CD4-positive, alpha-beta T cell treated with Interleukin-10 for 1 hour (primary cell): Measurements from ENCODE around the gene P2RX1.
"Not testable (repeated sequence)": the region's sequence is repeated elsewhere in the genome, so short reads cannot be mapped to it uniquely, and the experiment has no call there.

Experiments used
- DNase-seq: peaks from one replicate; pipeline ENCODE4 v3.0.0-alpha.2; 2020

P2RX1 gene

DNA sequence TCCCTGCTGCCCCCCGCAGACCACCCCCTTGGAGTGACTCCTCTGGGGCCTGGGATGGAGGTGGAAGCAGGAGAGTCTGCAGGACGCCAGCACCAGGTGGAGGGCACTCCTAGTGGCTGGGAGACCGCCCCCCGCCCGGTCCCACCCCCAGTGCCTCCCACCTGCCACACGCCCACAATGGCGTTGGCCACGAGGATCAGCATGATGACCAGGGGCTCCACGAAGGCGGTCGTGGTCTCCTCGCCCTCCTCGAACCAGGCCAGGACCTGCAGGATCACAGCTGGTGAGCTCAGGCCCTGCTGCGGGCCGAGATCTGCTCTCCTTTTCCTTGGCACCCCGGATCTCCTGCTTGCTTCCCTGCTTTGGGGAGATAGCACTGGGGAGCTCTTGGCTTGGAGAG is 35.2 kb upstream of the P2RX1 start:
- no peak for DNase-seq

- no peak for DNase-seq
Observed at GRCh38 chr17:3951003-3951402, 34.7 kb upstream of the P2RX1 start.

DNA sequence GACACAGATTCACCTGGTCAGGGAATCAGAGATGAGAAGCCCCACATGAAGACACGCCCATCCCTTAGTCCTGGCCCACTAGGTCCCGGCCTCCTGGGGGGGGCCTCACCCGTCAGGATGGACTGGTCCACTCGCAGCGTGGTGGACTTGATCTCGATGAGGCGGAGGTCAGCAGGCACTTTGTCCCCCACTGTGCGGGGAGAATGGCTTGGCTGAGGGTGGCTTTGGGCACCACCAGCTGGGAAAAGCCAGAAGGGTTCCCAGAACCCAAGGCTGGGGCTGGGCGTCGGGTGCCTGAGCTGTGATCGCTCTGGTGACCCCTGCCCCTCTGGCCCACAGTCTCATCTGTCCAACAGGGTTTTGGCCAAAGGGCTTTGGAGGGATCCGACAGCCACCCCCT is 34.3 kb upstream of the P2RX1 start:
- no peak for DNase-seq

- DNase-seq, result no peak
Observed at GRCh38 chr17:3949418-3949817, 33.2 kb upstream of the P2RX1 start.

- not testable (repeated sequence) for DNase-seq
Observed at GRCh38 chr17:3948551-3948950, 32.3 kb upstream of the P2RX1 start.

GRCh38 chr17:3947318-3947810 is 31.1 kb upstream of the P2RX1 start:
- no peak for DNase-seq

GRCh38 chr17:3946711-3947235 is 30.5 kb upstream of the P2RX1 start:
- DNase-seq, result no peak

DNA sequence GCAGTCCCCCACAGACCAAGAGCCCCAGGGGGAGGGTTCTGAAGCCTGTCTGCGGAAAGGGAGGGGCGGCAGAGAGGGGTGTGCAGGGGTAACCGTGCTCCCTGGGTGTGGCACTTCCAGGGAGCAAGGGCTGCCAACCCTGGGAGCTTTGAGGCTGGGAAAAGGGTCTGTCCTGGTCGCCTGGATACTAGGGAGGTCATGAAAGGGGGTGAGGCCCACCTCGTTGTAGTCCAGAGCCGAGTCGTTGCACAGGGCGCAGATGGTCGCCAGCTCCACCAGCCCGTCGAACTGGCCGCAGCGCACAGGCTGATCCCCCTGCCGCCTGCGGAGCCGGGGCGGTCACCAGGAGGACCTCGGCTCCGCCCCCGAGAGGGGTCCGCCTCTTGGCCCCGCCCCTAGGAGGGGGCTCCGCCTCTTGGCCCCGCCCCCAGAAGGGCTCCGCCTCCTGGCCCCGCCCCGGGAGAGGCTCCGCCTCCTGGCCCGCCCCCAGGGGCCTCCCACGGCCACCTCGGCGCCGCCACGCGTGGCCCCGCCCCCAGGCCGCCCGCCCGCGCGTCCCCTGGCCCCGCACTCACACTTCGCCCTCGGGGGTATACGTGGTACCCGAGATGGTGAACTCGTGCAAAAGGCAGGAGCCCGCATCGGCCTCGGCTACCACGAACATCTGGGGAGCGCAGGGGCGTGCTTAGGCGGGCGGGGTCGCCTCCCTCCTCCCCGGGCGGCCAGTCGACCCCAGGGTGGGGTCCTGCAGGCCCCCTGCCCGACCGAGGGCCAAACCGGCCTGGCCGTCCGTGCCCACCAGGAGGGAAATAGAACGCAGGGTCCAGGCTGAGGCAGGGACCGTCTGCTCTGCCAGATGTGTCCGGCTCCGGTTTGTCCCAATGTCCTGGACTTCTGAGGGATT is 28.5 kb upstream of the P2RX1 start:
- DNase-seq, result peak; percentile 52

- no peak for DNase-seq
Observed at GRCh38 chr17:3943240-3943891, 27.1 kb upstream of the P2RX1 start.

DNA sequence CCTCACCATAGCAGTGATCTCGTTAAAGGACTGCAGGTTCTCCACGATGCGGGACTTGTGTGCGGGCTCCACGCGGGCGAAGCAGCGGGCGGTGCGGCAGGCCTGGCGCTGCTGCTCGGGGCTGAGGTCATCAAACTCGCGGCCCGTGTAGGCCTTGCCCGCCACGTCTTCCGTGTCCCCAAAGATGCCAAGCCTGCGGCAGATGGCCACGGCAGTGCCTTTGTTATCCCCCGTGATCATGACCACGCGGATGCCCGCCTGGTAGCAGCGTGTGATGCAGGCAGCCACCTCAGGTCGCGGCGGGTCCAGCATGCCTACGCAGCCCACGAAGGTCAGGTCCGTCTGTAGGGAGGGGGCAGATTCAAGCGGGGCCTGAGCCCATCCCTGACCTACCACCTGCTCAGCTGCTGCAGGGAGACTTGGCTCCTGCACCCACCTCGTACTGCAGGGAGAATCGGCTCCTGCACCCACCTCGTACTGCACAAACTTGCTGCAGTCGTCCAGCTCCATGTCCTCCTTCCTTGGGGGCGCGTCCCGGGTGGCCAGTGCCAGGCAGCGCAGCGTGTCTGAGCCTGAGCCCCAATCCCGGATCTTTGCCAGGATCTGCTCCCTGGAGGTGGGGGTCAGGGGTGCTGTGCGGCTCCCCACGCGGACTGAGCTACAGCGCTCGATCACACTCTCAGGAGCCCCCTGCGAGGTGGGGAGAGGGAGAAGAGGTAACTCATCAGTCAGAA is 24.9 kb upstream of the P2RX1 start:
- no peak for DNase-seq

DNA sequence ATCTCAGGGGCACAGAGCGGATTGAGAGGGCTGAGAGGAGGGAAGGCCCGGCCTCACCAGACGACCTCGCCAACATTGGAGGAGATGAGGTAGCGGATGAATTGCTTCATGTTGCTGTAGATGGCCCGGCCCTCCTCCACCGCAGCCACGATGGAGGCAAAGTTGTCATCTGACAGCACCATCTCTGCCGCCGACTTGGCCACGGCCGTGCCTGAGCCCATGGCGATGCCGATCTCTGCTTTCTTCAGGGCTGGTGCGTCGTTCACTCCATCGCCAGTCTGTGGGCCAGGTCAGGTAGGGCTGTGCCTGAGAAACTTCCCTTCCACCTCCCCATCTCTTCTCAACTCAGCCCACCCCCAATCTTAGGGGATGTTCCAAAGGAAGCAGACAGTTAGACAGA is 21.1 kb upstream of the P2RX1 start:
- no peak for DNase-seq

GRCh38 chr17:3935825-3936355 is 19.6 kb upstream of the P2RX1 start:
- no peak for DNase-seq

DNA sequence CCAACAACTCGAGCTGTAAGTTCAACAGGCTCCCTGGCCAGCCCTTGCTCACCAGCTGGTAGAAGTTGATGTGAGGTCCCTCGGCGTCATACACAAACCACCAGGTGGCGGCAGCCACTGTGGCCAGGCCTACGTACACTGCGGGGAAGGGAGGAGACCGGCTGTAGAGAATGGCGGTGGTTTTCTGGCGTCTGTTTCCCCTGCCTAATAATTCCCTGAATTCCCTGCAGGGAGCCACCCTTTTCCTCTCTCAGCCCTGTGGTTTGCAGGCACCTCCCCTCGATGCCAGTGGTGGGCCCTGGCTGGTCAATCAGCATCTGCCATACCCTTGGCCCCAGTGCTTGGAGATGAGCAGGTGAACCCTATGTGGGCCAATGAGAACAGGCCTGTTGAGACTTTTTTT is 18.9 kb upstream of the P2RX1 start:
- DNase-seq, result peak; percentile 39

DNA sequence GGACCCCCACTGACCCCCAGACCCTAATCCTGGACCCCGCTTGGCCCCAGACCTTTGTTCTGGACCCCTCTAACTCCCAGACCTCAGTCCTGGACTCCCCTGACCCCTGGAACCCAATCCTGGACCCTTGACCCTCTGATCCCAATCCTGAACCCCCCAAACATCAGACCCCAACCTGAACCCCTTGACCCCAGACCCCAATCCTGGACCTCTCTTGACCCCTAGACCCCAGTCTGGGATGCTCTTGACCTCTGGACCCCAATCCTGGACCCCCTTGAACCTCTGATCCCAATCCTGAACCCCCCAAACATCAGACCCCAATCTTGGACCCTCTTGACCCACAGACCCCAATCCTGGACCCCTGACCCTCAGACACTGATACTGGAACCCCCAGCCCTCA is 13.5 kb upstream of the P2RX1 start:
- DNase-seq, result no peak

DNA sequence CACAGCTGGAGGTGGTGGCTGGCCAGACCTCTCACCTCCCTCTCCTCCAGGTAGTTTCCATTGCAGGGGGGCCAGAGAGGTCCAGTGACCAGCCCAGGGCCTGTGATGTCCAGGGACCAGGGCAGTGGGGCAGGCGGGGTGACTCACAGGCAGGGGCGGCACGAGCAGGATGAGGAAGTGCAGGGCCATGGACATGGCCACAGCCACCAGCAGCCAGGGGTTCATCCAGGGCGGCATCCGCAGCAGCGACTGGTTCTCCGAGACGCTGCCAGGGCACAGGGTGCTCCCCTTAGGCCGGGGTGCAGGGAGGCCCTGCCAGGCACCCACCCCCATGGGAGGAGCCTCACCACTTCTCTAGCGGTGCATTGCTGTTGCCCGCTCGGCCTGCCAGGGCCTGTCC is 12.9 kb upstream of the P2RX1 start:
- DNase-seq, result no peak

- no peak for DNase-seq
Observed at GRCh38 chr17:3928406-3928805, 12.1 kb upstream of the P2RX1 start.

- DNase-seq, result no peak
Observed at GRCh38 chr17:3927628-3928340, 11.5 kb upstream of the P2RX1 start.

DNA sequence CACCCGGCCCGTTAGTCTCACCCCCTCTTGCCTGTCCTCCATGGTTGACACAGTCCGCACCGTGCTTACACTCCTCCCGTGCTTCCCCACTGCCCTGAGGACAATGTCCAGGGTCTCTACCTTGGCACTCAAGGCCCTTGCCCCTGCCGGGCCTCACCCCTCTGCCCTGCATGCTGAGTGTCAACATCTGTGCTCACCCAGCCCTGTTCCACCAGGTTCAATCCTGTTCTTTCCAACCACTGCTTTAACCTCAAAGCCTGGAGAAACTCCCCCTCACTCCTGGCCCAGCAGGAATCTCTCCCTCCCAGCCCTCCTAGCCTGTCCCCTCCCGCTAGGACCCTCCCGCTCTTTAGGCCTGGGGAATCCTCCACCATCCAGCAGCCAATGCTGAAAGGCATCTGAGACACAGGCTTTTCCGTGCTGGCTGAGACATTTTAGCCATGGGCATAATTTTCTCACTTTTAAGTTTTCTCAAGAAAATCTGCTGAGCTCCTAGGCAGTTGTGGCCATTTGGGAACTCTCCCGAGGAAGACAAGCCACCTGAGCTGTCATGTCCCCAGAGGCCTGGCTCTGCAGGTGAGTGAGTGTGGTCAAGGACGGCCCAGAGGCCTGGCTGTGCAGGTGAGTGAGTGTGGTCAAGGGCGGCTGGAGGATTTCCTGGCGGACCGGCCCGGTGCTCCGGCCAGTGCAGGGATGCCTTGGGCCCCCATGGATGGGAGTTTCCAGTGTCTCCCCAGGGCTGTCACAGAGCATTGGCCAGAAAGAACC is 10.8 kb upstream of the P2RX1 start:
- no peak for DNase-seq

DNA sequence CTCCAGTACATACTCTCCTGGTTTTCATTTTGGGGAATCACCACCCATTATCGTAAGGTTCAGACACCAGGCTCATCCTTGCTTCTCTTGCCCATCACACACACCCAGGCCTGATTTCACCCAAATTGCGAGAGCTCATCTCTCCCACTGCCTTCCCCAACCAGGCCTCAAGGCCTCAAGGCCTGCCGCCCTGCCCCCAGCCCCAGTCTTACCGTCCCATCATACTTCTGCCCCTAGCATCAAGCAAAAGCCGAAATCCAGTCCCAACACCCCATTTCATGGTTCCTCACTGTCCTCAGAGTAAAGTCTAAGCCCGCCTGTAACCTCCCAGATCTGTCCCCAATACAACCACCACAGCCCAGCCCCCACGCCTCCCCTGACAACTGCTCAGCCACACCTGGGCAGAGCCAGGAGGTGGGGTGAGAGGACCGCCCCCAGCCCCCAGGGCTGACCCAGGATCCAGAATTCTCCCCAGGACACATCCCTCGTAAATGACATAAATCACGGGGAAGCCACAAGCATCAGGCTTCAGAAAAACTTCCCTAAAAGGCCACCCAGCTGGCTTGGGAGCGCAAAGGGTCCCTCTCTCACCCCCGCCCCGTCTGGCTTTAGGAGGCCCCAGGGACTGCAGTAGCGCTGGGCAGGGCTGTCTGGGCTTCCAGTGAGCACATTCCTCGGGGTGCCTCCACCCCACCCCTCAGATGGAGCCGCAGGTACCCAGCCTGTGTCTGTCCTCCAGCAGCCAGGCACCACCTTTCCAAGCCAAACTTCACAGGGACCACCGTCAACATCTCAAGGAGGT is 9.6 kb upstream of the P2RX1 start:
- no peak for DNase-seq

DNA sequence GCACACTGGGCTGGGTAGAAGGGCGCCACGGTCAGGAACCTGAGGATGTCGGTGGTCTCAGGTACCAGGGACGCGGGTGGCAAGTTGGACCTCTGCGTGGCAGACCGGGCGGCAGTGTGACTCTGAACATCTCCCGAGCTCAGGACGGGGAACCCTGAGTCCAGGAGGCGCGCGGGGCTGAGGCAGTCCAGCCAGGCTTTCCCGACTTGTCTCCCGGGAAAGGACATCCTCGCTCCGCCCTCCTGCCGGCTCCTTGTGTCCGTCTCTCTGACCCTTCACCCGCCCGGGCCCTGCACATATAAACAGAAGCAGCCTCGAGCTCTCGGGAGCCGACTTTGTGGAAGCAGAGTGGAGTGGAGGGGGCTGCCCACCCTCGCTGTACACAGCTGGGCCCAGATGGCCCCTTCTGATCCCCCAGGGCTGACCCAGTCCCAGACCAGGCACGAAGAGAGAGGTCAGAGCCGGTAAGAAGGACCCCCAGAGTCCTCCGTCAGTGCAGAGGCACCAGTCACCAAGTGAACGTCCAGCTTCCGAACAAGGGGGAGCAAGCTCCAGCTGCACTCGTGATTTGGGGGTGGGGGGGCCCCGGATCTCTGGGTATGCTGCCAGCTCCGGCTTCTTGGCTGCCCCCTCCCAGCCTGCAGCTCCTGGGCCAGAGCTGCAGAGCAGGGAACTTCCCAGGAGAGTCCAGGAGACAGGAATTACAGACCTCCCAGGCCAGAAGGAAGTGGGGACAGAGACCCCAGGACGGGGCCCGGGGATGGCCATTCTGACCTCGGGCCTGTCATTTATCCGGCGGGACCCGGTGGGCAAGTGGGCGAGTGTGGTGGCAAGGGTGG is 8.5 kb upstream of the P2RX1 start:
- DNase-seq, result no peak
